Endothelial cell (in vitro differentiated cells): ENCODE results near the gene MYLK2. TPM values are rescaled to one million over a fixed set of nuclear protein-coding genes. Genes with fewer than 3 reads are reported as not detected.

Experiments
- total RNA-seq: library from RNA; stranded (reverse); fragmentation: NEBNext Ultra II Directional; extraction: Animal tissue kit (Norgen Biotek cat#: 25700); gene quantifications from one replicate; pipeline ENCODE4 v1.2.1, GENCODE V29; 2021; ENCODE audit not compliant: unreplicated experiment

MYLK2 gene
- total RNA-seq, 1 donor from 2014 or later = 1.7 TPM

Other genes with a start within 250 kb of the MYLK2 start
- gene ID1, start 214.1 kb upstream of the MYLK2 start, total RNA-seq = 85.2 TPM
- not detected for gene COX4I2, start 181.4 kb upstream of the MYLK2 start, total RNA-seq
- 52.9 TPM for gene BCL2L1, start 96.5 kb upstream of the MYLK2 start, total RNA-seq
- gene TPX2, start 80.1 kb upstream of the MYLK2 start, total RNA-seq = 27.2 TPM
- gene FOXS1, start 26.2 kb downstream of the MYLK2 start, total RNA-seq = 9.6 TPM
- 2.1 TPM for gene DUSP15, start 51.2 kb downstream of the MYLK2 start, total RNA-seq
- 0.46 TPM for gene TTLL9, start 51.3 kb downstream of the MYLK2 start, total RNA-seq
- 21.2 TPM for gene PDRG1, start 132.7 kb downstream of the MYLK2 start, total RNA-seq
- 0.23 TPM for gene XKR7, start 148.8 kb downstream of the MYLK2 start, total RNA-seq
- gene CCM2L, start 191.1 kb downstream of the MYLK2 start, total RNA-seq = 27.2 TPM
- gene HCK, start 232.9 kb downstream of the MYLK2 start, total RNA-seq = 0.54 TPM